RWPE2 (cell line): ENCODE measurements around the gene TARDBP.
A peak's percentile ranks its signal among the peaks of the same experiment; 100 is the strongest.

ENCODE experiments used
- ATAC-seq: fragments of 200-7000 bp; cut with Tn5 transposase; 3 replicates; pipeline ENCODE4 v1.9.1; 2021; ENCODE audit warnings: low read depth
- DNase-seq: peaks from one replicate; pipeline ENCODE4 v3.0.0-alpha.2; 2020; ENCODE audit warnings: low spot score
- H3K27ac ChIP-seq: fragments of 450-650 bp; 2 replicates; pipeline ENCODE4 v1.5.1; 2017; ENCODE audit warnings: mild to moderate bottlenecking; ENCODE audit not compliant: poor library complexity, severe bottlenecking
- H3K27me3 ChIP-seq: fragments of 250-450 bp; sonication (Bioruptor Pico); 2 replicates; pipeline ENCODE4 v1.5.1; 2021; ENCODE audit warnings: mild to moderate bottlenecking, moderate library complexity; ENCODE audit not compliant: insufficient read depth, poor library complexity, severe bottlenecking
- H3K36me3 ChIP-seq: fragments of 250-450 bp; sonication (Bioruptor Pico); 2 replicates; pipeline ENCODE4 v1.5.1; 2020; ENCODE audit warnings: low read depth, mild to moderate bottlenecking, moderate library complexity
- H3K4me1 ChIP-seq: fragments of 250-450 bp; sonication (Bioruptor Pico); 2 replicates; pipeline ENCODE4 v1.5.1; 2021; ENCODE audit warnings: mild to moderate bottlenecking, moderate library complexity; ENCODE audit not compliant: insufficient read depth, poor library complexity, severe bottlenecking
- H3K4me3 ChIP-seq: fragments of 250-450 bp; sonication (Bioruptor Pico); 2 replicates; pipeline ENCODE4 v1.5.1; 2021; ENCODE audit warnings: mild to moderate bottlenecking, moderate library complexity; ENCODE audit not compliant: severe bottlenecking
- H3K9me3 ChIP-seq: fragments of 250-450 bp; sonication (Bioruptor Pico); 2 replicates; pipeline ENCODE4 v1.5.1; 2021; ENCODE audit warnings: mild to moderate bottlenecking, moderate library complexity; ENCODE audit not compliant: severe bottlenecking
- TF ChIP-seq, protein P1 (sequence below): fragments of 450-650 bp; IDR thresholded peaks from one replicate; pipeline ENCODE4 v1.5.1; 2017; ENCODE audit warnings: mild to moderate bottlenecking, moderate library complexity; ENCODE audit not compliant: poor library complexity, severe bottlenecking

The TARDBP gene

DNA sequence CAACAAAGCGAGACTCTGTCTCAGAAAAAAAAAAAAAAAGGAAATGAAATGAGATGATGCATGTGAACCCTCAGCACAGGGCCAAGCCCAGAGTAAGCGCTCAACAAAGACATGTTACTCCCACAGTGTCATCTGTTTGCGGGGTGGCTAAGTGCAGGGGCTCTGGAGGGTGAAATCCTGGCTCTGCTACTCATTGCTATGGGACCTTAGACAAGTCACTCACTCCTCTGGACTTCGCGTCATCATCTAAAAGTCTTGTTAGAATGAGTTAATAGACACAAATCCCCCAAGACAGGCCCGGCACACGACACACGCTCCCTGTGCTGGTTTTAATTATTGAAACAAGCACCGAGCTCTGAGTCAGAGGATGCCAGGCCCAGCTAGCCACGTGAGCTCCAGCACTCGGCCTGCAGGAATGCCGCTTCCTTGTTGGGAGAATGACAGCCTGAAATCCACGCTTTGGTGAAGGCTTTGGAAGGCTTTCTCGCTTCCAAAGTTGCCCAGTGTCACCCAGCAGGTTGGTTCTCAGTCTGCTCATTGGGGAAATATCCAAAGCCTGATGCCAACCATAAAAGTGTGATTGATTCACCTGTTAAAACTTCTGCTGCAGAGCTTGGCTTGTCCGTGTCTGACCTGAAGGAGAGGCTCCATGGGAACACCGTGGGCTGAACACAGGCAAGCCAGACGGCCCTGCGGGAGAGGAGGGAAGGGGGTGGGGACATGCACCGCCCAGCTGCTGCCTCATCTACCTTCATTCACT, 36.7 kb upstream of the TARDBP start:
- H3K27ac ChIP-seq: no peak overlapping the region
- TF ChIP-seq, protein P1, sequence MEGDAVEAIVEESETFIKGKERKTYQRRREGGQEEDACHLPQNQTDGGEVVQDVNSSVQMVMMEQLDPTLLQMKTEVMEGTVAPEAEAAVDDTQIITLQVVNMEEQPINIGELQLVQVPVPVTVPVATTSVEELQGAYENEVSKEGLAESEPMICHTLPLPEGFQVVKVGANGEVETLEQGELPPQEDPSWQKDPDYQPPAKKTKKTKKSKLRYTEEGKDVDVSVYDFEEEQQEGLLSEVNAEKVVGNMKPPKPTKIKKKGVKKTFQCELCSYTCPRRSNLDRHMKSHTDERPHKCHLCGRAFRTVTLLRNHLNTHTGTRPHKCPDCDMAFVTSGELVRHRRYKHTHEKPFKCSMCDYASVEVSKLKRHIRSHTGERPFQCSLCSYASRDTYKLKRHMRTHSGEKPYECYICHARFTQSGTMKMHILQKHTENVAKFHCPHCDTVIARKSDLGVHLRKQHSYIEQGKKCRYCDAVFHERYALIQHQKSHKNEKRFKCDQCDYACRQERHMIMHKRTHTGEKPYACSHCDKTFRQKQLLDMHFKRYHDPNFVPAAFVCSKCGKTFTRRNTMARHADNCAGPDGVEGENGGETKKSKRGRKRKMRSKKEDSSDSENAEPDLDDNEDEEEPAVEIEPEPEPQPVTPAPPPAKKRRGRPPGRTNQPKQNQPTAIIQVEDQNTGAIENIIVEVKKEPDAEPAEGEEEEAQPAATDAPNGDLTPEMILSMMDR: no peak
- ATAC-seq: peak; percentile 79
- no peaks in the 10 kb centered on the region for H3K27me3 ChIP-seq
- H3K4me1 ChIP-seq: peaks cover 5% of the 10 kb centered on the region
- no peaks in the 10 kb centered on the region for H3K36me3 ChIP-seq
- H3K9me3 ChIP-seq: no peaks in the 10 kb centered on the region
- DNase-seq: no peak
- no peak overlapping the region for H3K4me3 ChIP-seq

- no peaks in the 10 kb centered on the region for H3K36me3 ChIP-seq
- no peak overlapping the region for H3K27ac ChIP-seq
- TF ChIP-seq, protein P1: no peak
- H3K4me1 ChIP-seq: peaks cover 5% of the 10 kb centered on the region
- no peak for ATAC-seq
- no peak for DNase-seq
- no peaks in the 10 kb centered on the region for H3K9me3 ChIP-seq
- no peak overlapping the region for H3K4me3 ChIP-seq
- no peaks in the 10 kb centered on the region for H3K27me3 ChIP-seq
These were observed 33.7 kb upstream of the TARDBP start for GRCh38 chr1:10978719-10979118.

DNA sequence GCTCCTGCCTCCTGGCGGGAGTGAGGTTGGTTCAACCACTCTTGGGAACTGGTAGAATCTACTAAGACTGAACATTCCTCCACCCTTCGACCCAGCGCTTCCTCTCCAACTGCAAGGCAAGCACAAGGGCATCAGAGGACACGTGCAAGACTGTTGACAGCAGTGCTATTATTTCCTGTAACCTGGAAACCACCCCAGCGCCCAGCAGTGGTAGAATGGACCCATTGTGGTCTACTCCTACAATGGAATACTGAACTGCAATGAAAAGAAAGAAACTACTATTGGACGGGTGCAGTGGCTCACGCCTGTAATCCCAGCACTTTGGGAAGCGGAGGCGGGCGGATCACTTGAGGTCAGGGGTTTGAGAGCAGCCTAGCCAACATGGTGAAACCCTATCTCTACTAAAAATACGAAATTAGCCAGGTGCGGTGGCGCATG, 33.0 kb upstream of the TARDBP start:
- ATAC-seq (no peak), DNase-seq (no peak)
- Histone ChIP-seq H3K4me3 (no peak overlapping the region), H3K27me3 (no peaks in the 10 kb centered on the region), H3K9me3 (no peaks in the 10 kb centered on the region), H3K4me1 (peaks cover 5% of the 10 kb centered on the region), H3K27ac (no peak overlapping the region), H3K36me3 (no peaks in the 10 kb centered on the region)
- TF ChIP-seq, protein P1: no peak

GRCh38 chr1:10980094-10980577, 32.3 kb upstream of the TARDBP start:
- Histone ChIP-seq H3K4me3 (no peak overlapping the region), H3K27me3 (no peaks in the 10 kb centered on the region), H3K9me3 (no peaks in the 10 kb centered on the region), H3K36me3 (no peaks in the 10 kb centered on the region), H3K27ac (no peak overlapping the region), H3K4me1 (peaks cover 5% of the 10 kb centered on the region)
- DNase-seq (no peak), ATAC-seq (peak; percentile 81)
- TF ChIP-seq, protein P1: no peak
